ENCODE measurements around the gene WDR86.

Gene WDR86

GRCh38 chr7:151406051-151406875 is 3.6 kb downstream of the WDR86 start:
- no peak for DNase-seq (ENCODE audit: low spot score)

- no peak for DNase-seq (ENCODE audit: low spot score)
Observed at GRCh38 chr7:151405588-151405987, 4.2 kb downstream of the WDR86 start.

GRCh38 chr7:151405056-151405455 is 4.8 kb downstream of the WDR86 start:
- DNase-seq (ENCODE audit: low spot score) = no peak

- no peak for DNase-seq (ENCODE audit: low spot score)
Observed at GRCh38 chr7:151404216-151405011, 5.4 kb downstream of the WDR86 start.

GRCh38 chr7:151403764-151404163 is 6.1 kb downstream of the WDR86 start:
- no peak for DNase-seq (ENCODE audit: low spot score)

- DNase-seq (ENCODE audit: low spot score) = no peak
Observed at GRCh38 chr7:151402029-151402835, 7.6 kb downstream of the WDR86 start.

GRCh38 chr7:151400626-151401315 is 9.1 kb downstream of the WDR86 start:
- no peak for DNase-seq (ENCODE audit: low spot score)

GRCh38 chr7:151399906-151400305 is 9.9 kb downstream of the WDR86 start:
- no peak for DNase-seq (ENCODE audit: low spot score)

- no peak for DNase-seq (ENCODE audit: low spot score)
Observed at GRCh38 chr7:151399305-151399601, 10.6 kb downstream of the WDR86 start.

GRCh38 chr7:151398446-151399304 is 11.2 kb downstream of the WDR86 start:
- no peak for DNase-seq (ENCODE audit: low spot score)

- DNase-seq (ENCODE audit: low spot score) = no peak
Observed at GRCh38 chr7:151397026-151397425, 12.8 kb downstream of the WDR86 start.

GRCh38 chr7:151396328-151396970 is 13.4 kb downstream of the WDR86 start:
- no peak for DNase-seq (ENCODE audit: low spot score)

GRCh38 chr7:151395036-151395367 is 14.8 kb downstream of the WDR86 start:
- DNase-seq (ENCODE audit: low spot score) = no peak

- DNase-seq (ENCODE audit: low spot score) = no peak
Observed at GRCh38 chr7:151394076-151395035, 15.5 kb downstream of the WDR86 start.

- DNase-seq (ENCODE audit: low spot score) = no peak
Observed at GRCh38 chr7:151393031-151393977, 16.5 kb downstream of the WDR86 start.

- no peak for DNase-seq (ENCODE audit: low spot score)
Observed at GRCh38 chr7:151392426-151392825, 17.4 kb downstream of the WDR86 start.

GRCh38 chr7:151392002-151392401 is 17.8 kb downstream of the WDR86 start:
- no peak for DNase-seq (ENCODE audit: low spot score)

- no peak for DNase-seq (ENCODE audit: low spot score)
Observed at GRCh38 chr7:151391358-151391730, 18.5 kb downstream of the WDR86 start.

Data from left forelimb (tissue), 1 donor.